GM13976 (cell line): Measurements from ENCODE around the gene ZFP36L2.

Experiments used
- DNase-seq: peaks from one replicate; pipeline ENCODE4 v3.0.0; 2012; ENCODE audit warnings: low spot score
- in situ Hi-C: fragments of 300-500 bp; cut with MboI; formaldehyde crosslinking; loops from one replicate; pipeline ENCODE4 v1.12.0; 2022; ENCODE audit warnings: low sequenced_read_pairs, mixed read lengths, inconsistent platforms; ENCODE audit not compliant: unreplicated experiment
- TF ChIP-seq, protein P1 (sequence below): IDR thresholded peaks from 2 replicates; pipeline ENCODE4 v1.5.1; 2012; ENCODE audit warnings: borderline replicate concordance, mild to moderate bottlenecking; ENCODE audit not compliant: insufficient read depth; ENCODE audit errors: extremely low read depth, missing control alignments, control extremely low read depth

ZFP36L2 gene

DNA sequence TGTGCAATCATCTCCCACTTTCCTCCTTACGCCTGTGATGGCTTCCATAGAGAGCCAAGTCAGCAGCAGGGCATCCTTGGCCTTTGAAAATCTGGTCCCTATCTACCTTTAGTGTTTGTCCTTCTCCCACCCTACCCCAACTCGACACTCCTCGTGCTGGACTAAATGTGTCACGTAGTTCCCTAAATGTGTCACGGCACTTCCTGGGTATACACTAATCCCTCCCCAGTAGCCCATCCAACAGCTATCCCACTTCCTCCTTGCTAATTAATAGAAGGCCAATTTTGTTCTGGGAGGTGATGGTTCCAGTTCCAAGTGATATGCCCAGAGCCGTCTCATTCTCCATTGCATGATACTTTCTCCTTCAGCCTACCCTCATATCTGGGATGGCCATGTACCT lies 36.5 kb upstream of the ZFP36L2 start:
- DNase-seq: no peak
- in situ Hi-C loops: no loop called here
- TF ChIP-seq, protein P1, sequence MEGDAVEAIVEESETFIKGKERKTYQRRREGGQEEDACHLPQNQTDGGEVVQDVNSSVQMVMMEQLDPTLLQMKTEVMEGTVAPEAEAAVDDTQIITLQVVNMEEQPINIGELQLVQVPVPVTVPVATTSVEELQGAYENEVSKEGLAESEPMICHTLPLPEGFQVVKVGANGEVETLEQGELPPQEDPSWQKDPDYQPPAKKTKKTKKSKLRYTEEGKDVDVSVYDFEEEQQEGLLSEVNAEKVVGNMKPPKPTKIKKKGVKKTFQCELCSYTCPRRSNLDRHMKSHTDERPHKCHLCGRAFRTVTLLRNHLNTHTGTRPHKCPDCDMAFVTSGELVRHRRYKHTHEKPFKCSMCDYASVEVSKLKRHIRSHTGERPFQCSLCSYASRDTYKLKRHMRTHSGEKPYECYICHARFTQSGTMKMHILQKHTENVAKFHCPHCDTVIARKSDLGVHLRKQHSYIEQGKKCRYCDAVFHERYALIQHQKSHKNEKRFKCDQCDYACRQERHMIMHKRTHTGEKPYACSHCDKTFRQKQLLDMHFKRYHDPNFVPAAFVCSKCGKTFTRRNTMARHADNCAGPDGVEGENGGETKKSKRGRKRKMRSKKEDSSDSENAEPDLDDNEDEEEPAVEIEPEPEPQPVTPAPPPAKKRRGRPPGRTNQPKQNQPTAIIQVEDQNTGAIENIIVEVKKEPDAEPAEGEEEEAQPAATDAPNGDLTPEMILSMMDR: no peak

DNA sequence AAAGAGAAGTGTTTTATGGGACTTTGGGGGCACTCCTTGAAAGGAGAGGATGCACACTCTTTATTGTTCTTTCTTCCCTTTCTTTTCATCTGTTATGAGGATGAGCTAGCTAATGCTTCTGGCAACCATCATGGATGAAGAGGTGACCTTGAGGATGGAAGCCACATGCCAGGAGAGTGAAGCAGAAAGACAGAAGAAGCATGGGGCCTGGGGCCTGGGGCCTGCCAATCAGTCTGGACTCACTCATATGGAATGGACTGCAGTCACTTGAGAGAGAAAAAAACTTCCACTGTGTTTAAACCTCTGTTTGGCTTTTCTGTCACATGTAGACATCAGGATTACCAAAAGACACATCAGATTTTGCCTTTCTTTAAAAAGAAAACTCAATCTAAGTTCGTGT lies 35.8 kb upstream of the ZFP36L2 start:
- TF ChIP-seq, protein P1: no peak
- in situ Hi-C loops: no loop called here

DNA sequence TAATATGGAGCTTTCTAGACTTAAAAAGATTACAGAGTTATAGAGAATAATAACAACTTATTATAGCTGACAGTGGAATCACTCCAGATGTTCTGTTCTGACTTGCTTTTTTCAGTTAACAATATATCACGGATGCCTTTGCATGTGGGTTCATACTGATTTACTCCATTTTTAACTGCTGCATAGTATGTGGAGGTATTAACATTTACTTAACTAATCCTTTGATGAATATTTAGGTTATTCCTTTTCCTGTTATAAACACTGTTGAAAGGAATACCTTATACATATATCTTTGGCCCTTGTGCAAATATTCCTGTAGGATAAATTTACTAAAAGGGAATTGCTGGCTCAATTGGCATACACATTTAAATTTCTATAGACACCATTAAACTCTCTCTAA lies 33.1 kb upstream of the ZFP36L2 start:
- DNase-seq: no peak
- TF ChIP-seq, protein P1: no peak
- in situ Hi-C loops: no loop called here

More for the DNA sequence above, 35.8 kb upstream of the ZFP36L2 start:
- DNase-seq: no peak

DNA sequence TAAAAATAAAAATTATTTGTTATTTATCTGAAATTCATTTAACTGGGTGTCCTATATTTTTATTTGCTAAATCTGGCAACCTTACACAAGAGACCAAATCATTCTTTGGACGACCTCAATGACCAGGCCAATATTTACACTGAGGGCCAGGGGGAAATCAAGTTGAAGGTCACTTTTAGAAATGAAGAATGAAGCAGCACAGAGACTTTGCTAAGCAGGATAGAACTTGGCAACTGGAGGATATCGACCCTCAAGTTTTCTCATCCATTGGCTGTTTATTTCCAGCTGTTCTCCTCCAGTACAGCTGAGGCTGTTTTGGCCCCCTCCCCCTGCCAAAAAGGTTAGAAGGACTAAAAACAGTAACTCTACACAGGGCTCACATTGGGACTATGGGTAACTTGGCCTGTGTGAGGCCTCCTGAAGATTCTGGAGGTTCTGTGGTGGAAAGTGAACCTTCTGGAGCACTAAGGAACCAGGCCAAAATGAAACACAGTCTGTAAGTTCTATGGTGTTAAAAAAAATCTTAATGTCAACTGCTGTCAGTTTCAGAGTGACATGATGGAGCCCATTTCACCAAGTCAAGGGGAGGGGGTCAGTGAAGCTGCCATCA lies 32.2 kb upstream of the ZFP36L2 start:
- TF ChIP-seq, protein P1: no peak
- in situ Hi-C loops: no loop called here
- no peak for DNase-seq

DNA sequence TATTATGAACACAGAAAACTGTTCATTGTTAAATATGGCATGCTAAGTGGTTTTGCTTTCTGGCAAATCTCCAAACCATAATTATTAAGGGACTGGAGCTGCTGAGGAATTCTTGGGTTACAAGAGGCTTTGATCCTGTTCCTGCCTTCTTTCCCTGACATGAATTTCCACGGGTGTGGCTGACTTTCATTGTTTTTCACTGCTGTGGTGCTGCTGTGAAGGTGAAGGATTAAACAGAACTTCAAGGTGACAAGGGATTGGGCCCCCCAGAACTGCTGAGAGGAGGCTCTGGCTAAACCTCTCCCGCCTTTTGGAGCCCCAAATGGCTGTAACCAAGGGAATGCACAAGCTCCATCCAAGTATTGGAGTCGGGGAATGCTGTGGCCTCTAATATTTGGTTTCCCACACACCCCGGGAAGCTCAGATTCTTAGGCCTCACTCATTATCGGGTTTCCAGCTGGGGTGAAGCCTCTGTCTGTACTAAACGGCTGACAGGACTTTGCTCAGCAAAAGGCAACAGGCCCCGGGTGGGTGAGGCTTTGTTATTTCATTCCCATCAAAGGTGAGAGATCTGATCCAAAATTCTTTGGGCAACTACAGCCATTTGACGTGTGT lies 29.0 kb upstream of the ZFP36L2 start:
- DNase-seq: no peak
- in situ Hi-C loops: no loop called here
- TF ChIP-seq, protein P1: no peak

DNA sequence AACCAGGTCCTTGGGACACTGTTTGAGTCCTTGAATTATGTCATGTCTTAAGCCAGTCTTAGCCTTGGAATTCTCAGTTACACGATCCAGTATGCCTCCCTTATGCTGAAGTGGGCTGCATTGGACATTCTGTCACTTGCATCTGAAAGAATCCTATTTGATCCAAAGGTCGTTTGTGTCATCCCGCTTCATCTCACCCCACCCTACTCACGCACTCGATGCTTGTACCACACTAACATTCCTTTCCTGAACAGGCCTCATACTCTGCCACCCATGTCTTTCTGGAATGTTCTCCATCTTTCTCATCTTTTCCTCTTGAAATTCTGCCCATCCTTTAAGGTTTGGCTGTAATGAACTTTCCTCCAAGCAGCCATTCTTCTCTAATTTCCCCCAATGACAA lies 27.9 kb upstream of the ZFP36L2 start:
- no peak for DNase-seq
- TF ChIP-seq, protein P1: no peak
- in situ Hi-C loops: no loop called here

DNA sequence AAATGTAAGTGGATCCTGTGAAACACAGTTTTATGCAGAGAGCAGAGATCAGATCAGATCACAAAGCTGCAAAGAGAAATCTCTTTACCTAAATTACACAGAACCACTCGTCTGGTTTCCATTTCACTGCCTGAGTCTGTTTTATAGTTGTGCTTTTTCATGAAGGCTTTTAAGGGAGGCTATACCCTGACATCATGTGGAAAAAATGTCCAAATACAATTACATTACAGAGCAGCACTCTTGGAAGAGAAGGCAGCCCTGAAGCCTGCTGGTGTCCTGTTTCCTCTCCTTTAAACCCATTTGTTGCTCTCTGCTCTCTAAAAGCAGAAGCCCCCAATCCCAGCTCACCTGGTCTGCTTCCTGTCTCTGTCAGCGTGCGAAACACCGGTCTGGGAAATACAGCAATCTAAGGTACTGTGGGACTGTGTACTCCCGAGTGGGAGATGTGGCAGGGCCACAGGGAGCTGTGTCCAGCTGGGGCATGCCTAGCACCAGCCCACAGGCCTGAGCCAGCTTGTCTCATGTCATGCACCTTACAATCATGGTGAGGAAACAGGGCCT lies 24.8 kb upstream of the ZFP36L2 start:
- in situ Hi-C loops: no loop called here
- no peak for DNase-seq
- TF ChIP-seq, protein P1: no peak
